Sigmoid colon (tissue), 7 donors: Measurements from ENCODE around the gene MEGF6. TPM values are rescaled to one million over a fixed set of nuclear protein-coding genes. Genes with fewer than 3 reads are reported as not detected.

Experiments
- DNase-seq: peaks from one replicate; pipeline ENCODE4 v3.0.0-alpha.2; 2019
- H3K27ac ChIP-seq, 4 donors: fragments of 200-600 bp; sonication (generic); one replicate each; pipeline ENCODE4 v1.5.1; 2016 to 2019; ENCODE audit warnings: mild to moderate bottlenecking in 1 of 4
- H3K27me3 ChIP-seq, 3 donors: fragments of 200-600 bp; sonication (generic); one replicate each; pipeline ENCODE4 v1.5.1; 2019; ENCODE audit warnings: mild to moderate bottlenecking in 1 of 3
- H3K36me3 ChIP-seq, 4 donors: fragments of 200-600 bp; sonication (generic); one replicate each; pipeline ENCODE4 v1.5.1; 2016 to 2019
- H3K4me1 ChIP-seq, 4 donors: fragments of 200-600 bp; sonication (generic); one replicate each; pipeline ENCODE4 v1.5.1; 2017 to 2019
- H3K4me3 ChIP-seq, 4 donors: fragments of 200-600 bp; sonication (generic); one replicate each; pipeline ENCODE4 v1.5.1; 2017 to 2019; ENCODE audit warnings: mild to moderate bottlenecking in 2 of 4, moderate library complexity in 1 of 4
- H3K9me3 ChIP-seq, 4 donors: fragments of 200-600 bp in 3 of 4; sonication (generic) in 3 of 4; one replicate each; pipeline versions ENCODE4 v1.5.1 to v1.6.1; 2013 to 2019
- EP300 ChIP-seq, 4 donors: sonication (generic); formaldehyde crosslinking; IDR thresholded peaks; one replicate each; pipeline ENCODE4 v1.6.1; 2017; ENCODE audit warnings: antibody characterized with exemption in 4 of 4
- POLR2A ChIP-seq, 2 donors: fragments of 450-650 bp; IDR thresholded peaks; one replicate each; pipeline ENCODE4 v1.6.1; 2016; ENCODE audit warnings: antibody characterized with exemption in 2 of 2, mild to moderate bottlenecking in 2 of 2, moderate library complexity in 2 of 2
- POLR2AphosphoS5 ChIP-seq, 4 donors: sonication (generic); formaldehyde crosslinking; IDR thresholded peaks; one replicate each; pipeline ENCODE4 v1.6.1; 2017; ENCODE audit warnings: antibody characterized with exemption in 4 of 4
- WGBS, 2 donors: extraction: QIAGEN DNeasy Blood & Tissue Kit; methylation state at CpG; one replicate each; pipeline ENCODE4 v1.1.7; 2013; 5-methylcytosine and 5-hydroxymethylcytosine counted together
- intact Hi-C: fragments of 100-400 bp; cut with DNase I; formaldehyde crosslinking; loops from one replicate; pipeline ENCODE4 v1.15.1; 2023
- polyA plus RNA-seq, 3 donors: library from polyadenylated mRNA; stranded (reverse); fragments of 200-250 nt; gene quantifications; one replicate each; pipeline ENCODE4 v1.2.3, GENCODE V29; 2013
- total RNA-seq, 4 donors: library from RNA; depleted of rRNA; stranded (reverse); fragments of >200 nt; gene quantifications; one replicate each; pipeline ENCODE4 v1.1.0, GENCODE V29; 2016
- TF ChIP-seq, protein P1 (sequence below), 4 experiments: fragments of 450-650 bp in 3 of 4; fragments of 200-600 bp in 1 of 4; IDR thresholded peaks; one replicate each; pipeline ENCODE4 v1.5.1; 2016 to 2019; ENCODE audit warnings: antibody characterized with exemption in 4 of 4, mild to moderate bottlenecking in 3 of 4, moderate library complexity in 2 of 4
- donor health status: healthy with polysubstance abuse.
- donor health status: Bipolar disorder and iron deficiency.
- donor health status: healthy.

MEGF6 gene
- total and polyA plus RNA-seq, 7 donors, result 2.4 to 31.9 (median 7.8) TPM; not detected in 1

DNA sequence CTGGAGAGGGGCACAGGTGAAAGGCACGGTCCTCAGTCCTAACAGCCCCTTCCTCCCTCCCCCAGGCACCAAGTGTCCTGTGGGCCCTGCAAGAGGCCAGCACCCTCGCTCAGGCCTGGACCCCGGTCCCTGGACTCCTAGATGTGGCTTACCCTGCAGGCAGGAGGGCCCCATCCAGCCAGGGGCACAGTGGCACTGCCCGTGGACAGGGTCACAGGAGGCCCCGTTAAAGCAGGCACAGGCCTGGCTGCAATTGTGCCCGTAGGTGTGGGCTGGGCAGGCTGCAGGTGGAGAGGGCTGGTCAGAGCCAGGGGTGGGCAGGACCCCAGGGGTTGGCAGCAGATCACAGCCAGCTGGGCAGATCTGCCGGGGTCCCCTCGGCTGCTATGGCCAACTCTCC, 112.3 kb downstream of the MEGF6 start:
- no peak overlapping the region for H3K27ac ChIP-seq
- H3K4me3 ChIP-seq, result no peak overlapping the region
- 75 to 89% methylated on average over 8 of the region's 8 CpGs for whole genome bisulfite sequencing, 2 donors
- no peaks in the 10 kb centered on the region for H3K27me3 ChIP-seq
- H3K9me3 ChIP-seq, result no peaks in the 10 kb centered on the region
- no peaks in the 10 kb centered on the region for H3K36me3 ChIP-seq
- H3K4me1 ChIP-seq, result no peaks in the 10 kb centered on the region
- no peak for DNase-seq
- intact Hi-C loops, result no loop called here
- TF ChIP-seq POLR2AphosphoS5 (IDR thresholded peaks at IDR 0.05), result no peak
- TF ChIP-seq, protein P1, sequence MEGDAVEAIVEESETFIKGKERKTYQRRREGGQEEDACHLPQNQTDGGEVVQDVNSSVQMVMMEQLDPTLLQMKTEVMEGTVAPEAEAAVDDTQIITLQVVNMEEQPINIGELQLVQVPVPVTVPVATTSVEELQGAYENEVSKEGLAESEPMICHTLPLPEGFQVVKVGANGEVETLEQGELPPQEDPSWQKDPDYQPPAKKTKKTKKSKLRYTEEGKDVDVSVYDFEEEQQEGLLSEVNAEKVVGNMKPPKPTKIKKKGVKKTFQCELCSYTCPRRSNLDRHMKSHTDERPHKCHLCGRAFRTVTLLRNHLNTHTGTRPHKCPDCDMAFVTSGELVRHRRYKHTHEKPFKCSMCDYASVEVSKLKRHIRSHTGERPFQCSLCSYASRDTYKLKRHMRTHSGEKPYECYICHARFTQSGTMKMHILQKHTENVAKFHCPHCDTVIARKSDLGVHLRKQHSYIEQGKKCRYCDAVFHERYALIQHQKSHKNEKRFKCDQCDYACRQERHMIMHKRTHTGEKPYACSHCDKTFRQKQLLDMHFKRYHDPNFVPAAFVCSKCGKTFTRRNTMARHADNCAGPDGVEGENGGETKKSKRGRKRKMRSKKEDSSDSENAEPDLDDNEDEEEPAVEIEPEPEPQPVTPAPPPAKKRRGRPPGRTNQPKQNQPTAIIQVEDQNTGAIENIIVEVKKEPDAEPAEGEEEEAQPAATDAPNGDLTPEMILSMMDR (IDR thresholded peaks at IDR 0.05), result no peak

DNA sequence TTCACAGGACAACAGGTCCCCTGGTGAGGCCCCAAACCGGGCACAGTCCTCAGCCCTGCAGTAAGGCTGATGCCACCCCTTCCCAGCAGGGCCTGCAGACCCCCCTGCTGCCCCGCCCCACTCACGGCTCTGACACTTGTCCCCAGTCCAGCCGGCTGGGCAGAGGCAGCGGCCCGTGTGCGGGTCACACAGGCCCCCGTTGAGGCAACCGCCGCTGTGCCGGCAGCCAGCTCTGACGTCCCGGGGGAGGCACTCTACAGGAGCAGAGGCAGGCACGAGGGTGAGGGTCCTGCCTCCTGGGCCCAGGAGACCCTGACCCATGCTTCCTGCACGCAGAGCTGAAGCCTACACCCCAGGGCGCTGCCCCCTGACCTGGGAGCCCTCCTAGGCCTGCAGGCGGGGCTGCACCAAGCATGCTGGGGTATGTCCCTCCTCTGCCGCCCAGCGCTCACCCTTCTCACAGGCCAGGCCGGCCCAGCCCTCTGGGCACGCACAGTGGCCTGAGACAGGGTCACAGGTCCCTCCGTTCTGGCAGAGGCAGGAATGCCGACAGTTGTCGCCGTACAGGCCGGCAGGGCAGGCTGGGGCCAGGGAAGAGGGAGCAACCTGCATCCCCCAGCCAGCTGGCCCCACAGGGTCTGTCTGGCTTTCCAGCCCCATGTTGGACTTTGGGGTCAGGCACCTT, 112.9 kb downstream of the MEGF6 start:
- DNase-seq, result no peak
- no peaks in the 10 kb centered on the region for H3K9me3 ChIP-seq
- TF ChIP-seq, protein P1 (IDR thresholded peaks at IDR 0.05), result no peak
- TF ChIP-seq EP300 (IDR thresholded peaks at IDR 0.05) (no peak), POLR2A (IDR thresholded peaks at IDR 0.05) (no peak), POLR2AphosphoS5 (IDR thresholded peaks at IDR 0.05) (no peak)
- no peaks in the 10 kb centered on the region for H3K27me3 ChIP-seq
- intact Hi-C loops, result no loop called here
- no peak overlapping the region for H3K4me3 ChIP-seq
- no peaks in the 10 kb centered on the region for H3K36me3 ChIP-seq
- H3K4me1 ChIP-seq, result no peaks in the 10 kb centered on the region
- no peak overlapping the region for H3K27ac ChIP-seq
- 86 to 89% methylated on average over 26 of the region's 26 CpGs for WGBS, 2 donors

DNA sequence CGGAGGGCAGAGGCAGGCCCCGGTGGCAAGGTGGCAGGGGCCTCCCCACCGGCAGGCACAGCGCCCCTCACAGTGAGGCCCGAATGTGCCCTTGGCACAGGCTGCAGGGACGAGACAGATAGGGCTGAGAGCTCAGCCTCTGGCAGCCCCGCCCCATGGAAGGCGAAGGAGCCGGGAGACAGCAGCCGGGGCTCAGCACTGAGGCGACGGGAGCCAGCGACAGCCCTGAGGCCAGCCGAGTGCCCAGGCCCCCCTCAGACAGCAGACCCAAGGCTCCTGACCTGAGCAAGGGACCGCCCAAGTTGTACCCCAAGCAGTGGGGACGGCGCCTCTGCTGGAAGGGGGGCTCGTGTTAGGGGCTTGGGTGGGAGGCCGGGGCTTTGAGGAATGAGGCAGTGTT, 113.8 kb downstream of the MEGF6 start:
- no peaks in the 10 kb centered on the region for H3K9me3 ChIP-seq
- 75 to 89% methylated on average over 19 of the region's 19 CpGs for WGBS, 2 donors
- H3K27me3 ChIP-seq, result no peaks in the 10 kb centered on the region
- no peak overlapping the region for H3K27ac ChIP-seq
- intact Hi-C loops, result no loop called here
- no peak for TF ChIP-seq EP300 (IDR thresholded peaks at IDR 0.05)
- no peak for TF ChIP-seq POLR2AphosphoS5 (IDR thresholded peaks at IDR 0.05)
- DNase-seq, result no peak
- no peaks in the 10 kb centered on the region for H3K36me3 ChIP-seq
- no peak overlapping the region for H3K4me3 ChIP-seq
- no peaks in the 10 kb centered on the region for H3K4me1 ChIP-seq

DNA sequence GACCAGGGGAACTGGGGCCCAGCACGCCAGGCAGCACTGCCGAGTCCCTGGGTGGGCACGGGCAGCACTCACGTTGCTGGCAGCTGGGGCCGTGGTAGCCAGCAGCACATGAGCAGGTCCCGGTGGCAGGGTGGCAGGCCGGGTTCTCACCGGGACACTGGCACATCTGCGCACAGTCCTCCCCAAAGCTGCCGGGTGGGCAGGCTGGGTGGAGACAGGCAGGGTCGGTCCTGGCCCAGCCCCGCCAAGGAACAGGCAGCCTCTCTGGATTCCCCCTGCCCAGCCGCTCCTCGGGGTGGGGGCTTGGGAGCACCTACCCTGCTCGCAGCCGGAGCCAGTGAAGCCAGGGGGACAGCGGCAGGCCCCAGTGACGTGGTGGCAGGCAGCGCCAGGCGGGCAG, 114.4 kb downstream of the MEGF6 start:
- Histone ChIP-seq H3K27me3 (no peaks in the 10 kb centered on the region), H3K9me3 (no peaks in the 10 kb centered on the region), H3K27ac (no peak overlapping the region), H3K4me3 (no peak overlapping the region), H3K36me3 (no peaks in the 10 kb centered on the region), H3K4me1 (no peaks in the 10 kb centered on the region)
- intact Hi-C loops, result no loop called here
- 90 to 94% methylated on average over 20 of the region's 20 CpGs for WGBS, 2 donors
- no peak for DNase-seq
- TF ChIP-seq EP300 (IDR thresholded peaks at IDR 0.05) (no peak), POLR2AphosphoS5 (IDR thresholded peaks at IDR 0.05) (no peak), POLR2A (IDR thresholded peaks at IDR 0.05) (no peak)
- TF ChIP-seq, protein P1 (IDR thresholded peaks at IDR 0.05), result no peak

DNA sequence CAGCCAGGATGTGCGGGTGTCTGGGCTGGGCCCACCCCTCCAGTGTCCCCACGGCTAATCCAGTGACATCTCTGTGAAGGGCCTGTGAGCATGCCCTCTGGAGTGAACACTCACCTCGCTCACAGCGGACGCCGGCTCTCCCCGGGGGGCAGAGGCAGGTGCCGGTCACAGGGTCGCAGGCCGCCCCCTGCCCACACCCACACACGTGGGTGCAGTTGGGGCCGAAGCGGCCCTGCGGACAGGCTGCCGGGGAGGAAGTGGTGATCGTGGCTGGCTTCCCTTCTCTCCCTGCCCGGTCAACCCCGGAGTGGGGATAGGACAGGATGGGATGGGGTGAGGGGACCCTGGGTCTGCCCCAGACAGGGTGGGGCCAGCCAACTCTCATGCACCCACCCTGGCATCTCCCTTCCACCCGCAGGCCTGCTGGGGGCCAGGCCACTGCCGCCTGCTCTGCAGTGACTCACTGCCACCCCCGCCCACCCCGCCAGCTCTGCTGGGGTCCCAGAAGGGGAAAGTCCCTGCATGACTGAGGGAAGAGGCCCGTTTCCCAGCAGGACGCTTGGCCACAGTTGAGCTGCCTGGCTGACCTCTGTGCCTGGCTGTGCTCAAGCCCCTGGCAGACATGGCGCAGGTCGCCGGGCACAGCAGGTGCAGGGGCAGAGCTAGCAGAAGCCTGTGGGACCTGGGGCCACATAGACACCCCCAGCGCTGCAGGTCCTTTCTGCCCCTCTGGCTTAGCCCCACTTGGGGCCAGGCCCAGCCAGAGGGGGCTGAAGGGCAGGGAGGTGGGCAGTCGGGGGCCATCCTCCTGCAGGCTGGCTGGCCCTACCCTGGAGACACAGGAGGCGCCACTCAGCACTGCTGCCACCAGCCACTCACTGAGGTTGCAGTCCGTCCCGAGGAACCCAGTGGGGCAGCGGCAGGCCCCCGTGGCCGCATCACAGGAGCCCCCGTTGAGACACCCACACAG, 115.2 kb downstream of the MEGF6 start:
- Histone ChIP-seq H3K27me3 (peaks cover 0 to under 1% (median 0%) of the 10 kb centered on the region in 3 donors), H3K9me3 (no peaks in the 10 kb centered on the region), H3K4me3 (no peak overlapping the region), H3K4me1 (peaks cover 0 to 8% (median 6%) of the 10 kb centered on the region in 4 donors), H3K27ac (no peak overlapping the region), H3K36me3 (no peaks in the 10 kb centered on the region)
- 85 to 86% methylated on average over 36 of the region's 36 CpGs for WGBS, 2 donors
- intact Hi-C loops, result no loop called here
- TF ChIP-seq, protein P1 (IDR thresholded peaks at IDR 0.05), result no peak
- TF ChIP-seq EP300 (IDR thresholded peaks at IDR 0.05), result no peak
- TF ChIP-seq POLR2AphosphoS5 (IDR thresholded peaks at IDR 0.05), result no peak
- TF ChIP-seq POLR2A (IDR thresholded peaks at IDR 0.05), result no peak
- DNase-seq, result no peak
